HepG2 (cell line): ENCODE data around the gene CCDC17. TPM values are rescaled to one million over a fixed set of nuclear protein-coding genes. Genes with fewer than 3 reads are reported as not detected.

Source experiments
- ATAC-seq: fragments of 200-7000 bp; cut with Tn5 transposase; 3 replicates; pipeline ENCODE4 v1.9.1; 2020; ENCODE audit warnings: mild to moderate bottlenecking, moderate library complexity
- BruUV-seq: library from RNA; stranded (reverse); fragments of 400-500 nt; replicated peaks from 2 replicates; lab custom pipeline; 2021; lab: Mats Ljungman, UMichigan
- CTCF ChIA-PET: fragments of 300-600 bp; formaldehyde crosslinking; extraction: SDS; loops from one replicate; lab custom pipeline; 2021; ENCODE audit warnings: low total read pairs, inconsistent platforms, low intra/inter-chr PET ratio; lab: Yijun Ruan, JAX
- POLR2A ChIA-PET: fragments of 350-600 bp; sonication (Branson Sonifier 250); formaldehyde crosslinking; loops from one replicate; lab custom pipeline; 2020; ENCODE audit warnings: antibody characterized with exemption, inconsistent platforms; lab: Yijun Ruan, JAX
- DNase-seq: peaks from one replicate; pipeline ENCODE4 v3.0.0-alpha.2; 2015; ENCODE audit warnings: low spot score
- FAIRE-seq: peaks from 3 replicates; lab custom pipeline; 2011; peaks lifted over from hg19 to GRCh38; lab: Jason Lieb, UNC
- H2AFZ ChIP-seq: one replicate; pipeline ENCODE4 v1.6.1; 2011; ENCODE audit warnings: low read length, inconsistent platforms
- H3K27ac ChIP-seq: fragments of 300-600 bp; 3 replicates; pipeline ENCODE4 v1.8.0; 2011; ENCODE audit warnings: mixed run types, mild to moderate bottlenecking, mixed read lengths, low read length, inconsistent platforms; ENCODE audit not compliant: insufficient read depth; ENCODE audit errors: extremely low read length
- H3K27me3 ChIP-seq, 2 experiments: fragments of 200-600 bp in 1 of 2; 2 replicates in 1 of 2; 3 replicates in 1 of 2; pipeline versions ENCODE4 v1.6.0 to v1.8.0; 2011; ENCODE audit warnings: low read length in 2 of 2, mild to moderate bottlenecking in 2 of 2, moderate library complexity in 2 of 2, inconsistent platforms in 1 of 2; ENCODE audit not compliant: insufficient read depth in 2 of 2, control insufficient read depth in 1 of 2
- H3K36me3 ChIP-seq, 2 experiments: fragments of 200-600 bp in 1 of 2; replicated peaks in 1 of 2; 2 replicates in 1 of 2; 3 replicates in 1 of 2; pipeline versions ENCODE4 v1.5.1 to v1.8.0; 2011; ENCODE audit warnings: low read length in 2 of 2, inconsistent platforms in 1 of 2; ENCODE audit not compliant: insufficient read depth in 2 of 2, control insufficient read depth in 1 of 2
- H3K4me1 ChIP-seq: 2 replicates; pipeline ENCODE4 v1.5.1; 2012; ENCODE audit warnings: low read length, inconsistent platforms; ENCODE audit not compliant: insufficient read depth
- H3K4me2 ChIP-seq: 2 replicates; pipeline ENCODE4 v1.6.0; 2011; ENCODE audit warnings: low read depth, low read length, inconsistent platforms
- H3K4me3 ChIP-seq, 3 experiments: fragments of 200-600 bp in 1 of 3; sonication (generic), shearing (Covaris generic) in 1 of 3; replicated peaks in 1 of 3; 2 replicates each; pipeline ENCODE4 v1.5.1; 2011 to 2016; ENCODE audit warnings: low read length in 3 of 3, inconsistent platforms in 2 of 3, low read depth in 2 of 3, mild to moderate bottlenecking in 2 of 3, control low read depth in 1 of 3, mixed read lengths in 1 of 3; ENCODE audit not compliant: insufficient read depth in 1 of 3
- H3K79me2 ChIP-seq: one replicate; pipeline ENCODE4 v1.6.1; 2011; ENCODE audit warnings: low read length, inconsistent platforms; ENCODE audit not compliant: insufficient read depth
- H3K9ac ChIP-seq: 2 replicates; pipeline ENCODE4 v1.6.0; 2011; ENCODE audit warnings: mild to moderate bottlenecking, low read depth, low read length, inconsistent platforms; ENCODE audit not compliant: insufficient read depth
- H3K9me3 ChIP-seq: 2 replicates; pipeline ENCODE4 v1.5.1; 2012; ENCODE audit warnings: mild to moderate bottlenecking, low read length
- H4K20me1 ChIP-seq: 2 replicates; pipeline ENCODE4 v1.6.0; 2011; ENCODE audit warnings: inconsistent platforms, mild to moderate bottlenecking, low read length, moderate library complexity; ENCODE audit not compliant: insufficient read depth
- ZBTB37 ChIP-seq: sonication (generic); formaldehyde crosslinking; IDR thresholded peaks from 2 replicates; pipeline ENCODE4 v1.4.0; 2020; ENCODE audit warnings: mild to moderate bottlenecking, missing genetic modification reagents
- ZC3H4 ChIP-seq: sonication (generic); formaldehyde crosslinking; IDR thresholded peaks from 2 replicates; pipeline ENCODE4 v1.4.0; 2020; ENCODE audit warnings: missing genetic modification reagents, borderline replicate concordance
- ZNF121 ChIP-seq: sonication (generic); formaldehyde crosslinking; IDR thresholded peaks from 2 replicates; pipeline ENCODE4 v1.5.0; 2020; ENCODE audit warnings: mild to moderate bottlenecking, missing genetic modification reagents
- ZNF263 ChIP-seq: sonication (generic); formaldehyde crosslinking; IDR thresholded peaks from 2 replicates; pipeline ENCODE4 v1.4.0; 2020; ENCODE audit warnings: missing genetic modification reagents
- ZNF605 ChIP-seq: sonication (generic); formaldehyde crosslinking; IDR thresholded peaks from 2 replicates; pipeline ENCODE4 v1.8.0; 2022; ENCODE audit warnings: mild to moderate bottlenecking, missing genetic modification reagents
- ZNF639 ChIP-seq: conservative IDR thresholded peaks from 2 replicates; pipeline ENCODE4 v1.6.1; 2018; ENCODE audit warnings: missing genetic modification reagents
- ZNF839 ChIP-seq: sonication (generic); formaldehyde crosslinking; IDR thresholded peaks from 2 replicates; pipeline ENCODE4 v1.4.0; 2020; ENCODE audit warnings: missing genetic modification reagents, mild to moderate bottlenecking, borderline replicate concordance
- WGBS: methylation state at CpG from one replicate; pipeline ENCODE4 v1.1.6; 2017; ENCODE audit warnings: low lambda C conversion rate; 5-methylcytosine and 5-hydroxymethylcytosine counted together
- in situ Hi-C: cut with HindIII; loops from 2 replicates; pipeline ENCODE4 v1.10.0; 2017; ENCODE audit warnings: low pct_unique_long_range_greater_than_20kb; ENCODE audit not compliant: extremely low pct_ligation_motif_present
- intact Hi-C: fragments of 100-400 bp; cut with micrococcal nuclease; formaldehyde crosslinking; loops from one replicate; pipeline ENCODE4 v1.10.0; 2022; ENCODE audit not compliant: unreplicated experiment
- polyA plus RNA-seq, 8 experiments: library from polyadenylated mRNA; depleted of rRNA in 3 of 8; stranded (reverse) in 7 of 8; unstranded in 1 of 8; fragments of >200 nt; fragmentation: Illumina TruSeq in 4 of 8; extraction: Trizol in 4 of 8; gene quantifications; 2 replicates each; pipeline versions ENCODE4 v1.2.1 to v1.2.3, GENCODE V29; 2011 to 2016; ENCODE audit warnings: low read depth in 4 of 8, missing spikeins in 1 of 8, mixed read lengths in 1 of 8; ENCODE audit not compliant: insufficient read depth in 1 of 8
- total RNA-seq, 5 experiments: library from RNA; depleted of rRNA; stranded (reverse); fragments of >200 nt; fragmentation: Illumina TruSeq; extraction: Trizol; gene quantifications; 2 replicates each; pipeline ENCODE4 v1.2.3, GENCODE V29; 2016; ENCODE audit warnings: low read depth in 1 of 5

Gene CCDC17
- total and polyA plus RNA-seq, 2 of the 13 experiments (the other 11 are each of a cell fraction or from before 2014, with no cell fraction given) = 1.5 to 3.3 TPM

GRCh38 chr1:45586769-45587168 lies 37.1 kb downstream of the CCDC17 start:
- H2AFZ ChIP-seq = no peak overlapping the region
- WGBS = 81% methylated on average over 3 of the region's 4 CpGs
- no peak for ATAC-seq
- CTCF ChIA-PET = no interaction called here
- FAIRE-seq = no peak
- TF ChIP-seq ZNF839 (CRISPR knock-in tag) = no peak
- peak; percentile 84 for TF ChIP-seq ZNF121 (CRISPR knock-in tag)
- no peak for TF ChIP-seq ZNF639
- peak overlapping the region in 2 of 3 experiments; percentile 90 to 96; a peak in 2 of 6 replicates for H3K4me3 ChIP-seq
- peaks cover 5 to 13% of the 10 kb centered on the region in 2 experiments; a peak in 3 of 5 replicates for H3K36me3 ChIP-seq
- in situ Hi-C loops (loop anchor here (25.0 kb wide), 1 partner anchor 224 kb away; no protein-coding TSS in a partner anchor), intact Hi-C loops (no loop called here)
- no peak overlapping the region for H3K27ac ChIP-seq
- H3K27me3 ChIP-seq = no peaks in the 10 kb centered on the region; a peak in 2 of 5 replicates
- peaks cover 43% of the 10 kb centered on the region for H4K20me1 ChIP-seq
- H3K4me1 ChIP-seq = peaks cover 47% of the 10 kb centered on the region
- no TSS peak for BruUV-seq
- H3K4me2 ChIP-seq = peak overlapping the region; percentile 82
- H3K79me2 ChIP-seq = peaks cover 74% of the 10 kb centered on the region
- POLR2A ChIA-PET = interaction anchor here (1.3 kb wide), 1 partner anchor 28 kb away, joined by 3 read pairs; no protein-coding TSS in a partner anchor
- no peak for DNase-seq
- H3K9me3 ChIP-seq = no peaks in the 10 kb centered on the region
- peak overlapping the region; percentile 26; the same call in 1 of the 2 replicates for H3K9ac ChIP-seq

- H3K4me2 ChIP-seq = peak overlapping the region; percentile 82
- ChIA-PET CTCF (no interaction called here), POLR2A (interaction anchor here (0.8 to 4.5 kb wide), 10 partner anchors 14 to 302 kb away, joined by 3 to 79 read pairs (median 6); partner anchors contain the start of genes CCDC163, GPBP1L1, MMACHC and PRDX1)
- no TSS peak for BruUV-seq
- intact Hi-C loops (loop anchor here (2.0 kb wide), 1 partner anchor 35 kb away; the partner anchor contains the start of gene AKR1A1), in situ Hi-C loops (loop anchor here (25.0 kb wide), 1 partner anchor 223 kb away; no protein-coding TSS in a partner anchor)
- H3K9ac ChIP-seq = peak overlapping the region; percentile 99
- no peak for ATAC-seq
- no peak overlapping the region for H2AFZ ChIP-seq
- H3K27me3 ChIP-seq = no peaks in the 10 kb centered on the region; a peak in 2 of 5 replicates
- H4K20me1 ChIP-seq = peaks cover 41% of the 10 kb centered on the region
- no peaks in the 10 kb centered on the region for H3K9me3 ChIP-seq
- WGBS = 24% methylated on average over 7 of the region's 7 CpGs
- no peak for DNase-seq
- peaks cover 47% of the 10 kb centered on the region for H3K4me1 ChIP-seq
- H3K27ac ChIP-seq = peak overlapping the region; percentile 98
- FAIRE-seq = no peak
- TF ChIP-seq ZNF263 = 0 out of 2 replicates have a peak, but pooled peaks have one; percentile 25
- TF ChIP-seq ZBTB37 (CRISPR knock-in tag) = no peak
- 0 out of 2 replicates have a peak, but pooled peaks have one; percentile 37 for TF ChIP-seq ZNF605
- no peak for TF ChIP-seq ZC3H4
- peak overlapping the region; percentile 90 to 96 (median 95) for H3K4me3 ChIP-seq
- peaks cover 63% of the 10 kb centered on the region for H3K79me2 ChIP-seq
- peaks cover 0 to 8% of the 10 kb centered on the region in 2 experiments; a peak in 2 of 5 replicates for H3K36me3 ChIP-seq
Observed at GRCh38 chr1:45585496-45586075, 38.3 kb downstream of the CCDC17 start.
